ENCODE results near the gene CCSER1.
"Not testable (repeated sequence)": the region's sequence is repeated elsewhere in the genome, so short reads cannot be mapped to it uniquely, and the experiment has no call there.

CCSER1 gene

DNA sequence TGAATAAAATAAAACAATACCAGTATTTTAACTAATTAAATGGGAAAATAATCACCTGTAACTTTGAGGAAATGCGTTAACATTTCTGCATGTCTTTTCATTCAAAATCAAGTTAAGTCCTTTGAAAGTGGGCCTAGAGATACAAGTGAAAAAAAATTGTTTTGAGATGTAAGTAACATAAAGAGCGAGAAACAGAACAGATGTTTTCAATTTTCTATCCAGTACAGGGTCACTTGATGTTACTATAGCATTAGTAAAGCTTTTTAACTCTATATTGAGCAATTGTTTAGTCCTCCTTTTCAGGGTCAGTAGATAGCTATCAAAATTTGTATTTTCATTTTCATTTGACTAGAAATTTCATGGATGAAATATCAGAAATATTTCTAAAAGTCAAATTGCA is 761.4 kb downstream of the CCSER1 start:
- Histone ChIP-seq H3K27ac (ENCODE audit: low read depth, low read length) (no peak overlapping the region), H2AFZ (ENCODE audit: low read depth, low read length, severe bottlenecking) (no peak overlapping the region), H3K4me3 (ENCODE audit: insufficient read depth, low read length, poor library complexity, severe bottlenecking) (no peak overlapping the region), H3F3A (ENCODE audit: insufficient read depth) (no peaks in the 10 kb centered on the region), H3K4me2 (ENCODE audit: low read depth, low read length, poor library complexity, severe bottlenecking) (no peak overlapping the region), H3K9me3 (ENCODE audit: insufficient read depth, low read length) (no peaks in the 10 kb centered on the region), H3K36me3 (ENCODE audit: low read length) (no peaks in the 10 kb centered on the region), H3K79me2 (ENCODE audit: insufficient read depth, low read length) (no peaks in the 10 kb centered on the region), H3K9ac (ENCODE audit: low read length) (no peak overlapping the region), H3K27me3 (ENCODE audit: low read length) (no peaks in the 10 kb centered on the region), H4K20me1 (ENCODE audit: low read depth, low read length) (no peaks in the 10 kb centered on the region), H3K9me2 (replicated peaks; ENCODE audit: insufficient read depth, low read length) (no peaks in the 10 kb centered on the region)
- TF ChIP-seq, protein P1, sequence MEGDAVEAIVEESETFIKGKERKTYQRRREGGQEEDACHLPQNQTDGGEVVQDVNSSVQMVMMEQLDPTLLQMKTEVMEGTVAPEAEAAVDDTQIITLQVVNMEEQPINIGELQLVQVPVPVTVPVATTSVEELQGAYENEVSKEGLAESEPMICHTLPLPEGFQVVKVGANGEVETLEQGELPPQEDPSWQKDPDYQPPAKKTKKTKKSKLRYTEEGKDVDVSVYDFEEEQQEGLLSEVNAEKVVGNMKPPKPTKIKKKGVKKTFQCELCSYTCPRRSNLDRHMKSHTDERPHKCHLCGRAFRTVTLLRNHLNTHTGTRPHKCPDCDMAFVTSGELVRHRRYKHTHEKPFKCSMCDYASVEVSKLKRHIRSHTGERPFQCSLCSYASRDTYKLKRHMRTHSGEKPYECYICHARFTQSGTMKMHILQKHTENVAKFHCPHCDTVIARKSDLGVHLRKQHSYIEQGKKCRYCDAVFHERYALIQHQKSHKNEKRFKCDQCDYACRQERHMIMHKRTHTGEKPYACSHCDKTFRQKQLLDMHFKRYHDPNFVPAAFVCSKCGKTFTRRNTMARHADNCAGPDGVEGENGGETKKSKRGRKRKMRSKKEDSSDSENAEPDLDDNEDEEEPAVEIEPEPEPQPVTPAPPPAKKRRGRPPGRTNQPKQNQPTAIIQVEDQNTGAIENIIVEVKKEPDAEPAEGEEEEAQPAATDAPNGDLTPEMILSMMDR (IDR thresholded peaks at IDR 0.05; ENCODE audit: insufficient read depth, low read length, poor library complexity, severe bottlenecking) = no peak
- no peak for TF ChIP-seq EZH2phosphoT487 (conservative IDR thresholded peaks at IDR 0.05; ENCODE audit: low read length)

DNA sequence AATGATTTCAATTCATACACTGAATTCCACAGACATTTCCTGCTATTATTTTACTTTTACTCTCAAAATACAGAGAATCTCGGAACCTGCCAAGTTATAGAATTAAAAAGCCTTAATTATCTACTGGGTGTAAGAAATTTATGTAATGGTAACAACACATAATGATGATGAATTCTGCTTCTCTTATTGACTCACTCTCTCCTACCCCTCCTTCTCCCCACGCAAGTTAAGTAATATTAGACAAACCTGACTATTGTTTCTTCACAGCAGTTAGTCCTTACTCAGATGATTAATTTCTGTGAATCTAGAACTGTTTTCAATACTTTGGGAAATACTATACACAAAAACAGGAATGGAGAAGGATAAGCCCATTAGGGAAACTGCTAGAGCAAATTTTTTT is 762.0 kb downstream of the CCSER1 start:
- H3F3A ChIP-seq (ENCODE audit: insufficient read depth) = no peaks in the 10 kb centered on the region
- no peaks in the 10 kb centered on the region for H3K9me2 ChIP-seq (replicated peaks; ENCODE audit: insufficient read depth, low read length)
- H3K4me2 ChIP-seq (ENCODE audit: low read depth, low read length, poor library complexity, severe bottlenecking) = no peak overlapping the region
- no peaks in the 10 kb centered on the region for H4K20me1 ChIP-seq (ENCODE audit: low read depth, low read length)
- no peaks in the 10 kb centered on the region for H3K79me2 ChIP-seq (ENCODE audit: insufficient read depth, low read length)
- no peak overlapping the region for H3K27ac ChIP-seq (ENCODE audit: low read depth, low read length)
- no peaks in the 10 kb centered on the region for H3K36me3 ChIP-seq (ENCODE audit: low read length)
- H3K27me3 ChIP-seq (ENCODE audit: low read length) = no peaks in the 10 kb centered on the region
- no peak overlapping the region for H3K4me3 ChIP-seq (ENCODE audit: insufficient read depth, low read length, poor library complexity, severe bottlenecking)
- TF ChIP-seq, protein P1 (IDR thresholded peaks at IDR 0.05; ENCODE audit: insufficient read depth, low read length, poor library complexity, severe bottlenecking) = no peak
- TF ChIP-seq EZH2phosphoT487 (conservative IDR thresholded peaks at IDR 0.05; ENCODE audit: low read length) = no peak
- H3K9me3 ChIP-seq (ENCODE audit: insufficient read depth, low read length) = no peaks in the 10 kb centered on the region
- no peak overlapping the region for H2AFZ ChIP-seq (ENCODE audit: low read depth, low read length, severe bottlenecking)
- no peak overlapping the region for H3K9ac ChIP-seq (ENCODE audit: low read length)

DNA sequence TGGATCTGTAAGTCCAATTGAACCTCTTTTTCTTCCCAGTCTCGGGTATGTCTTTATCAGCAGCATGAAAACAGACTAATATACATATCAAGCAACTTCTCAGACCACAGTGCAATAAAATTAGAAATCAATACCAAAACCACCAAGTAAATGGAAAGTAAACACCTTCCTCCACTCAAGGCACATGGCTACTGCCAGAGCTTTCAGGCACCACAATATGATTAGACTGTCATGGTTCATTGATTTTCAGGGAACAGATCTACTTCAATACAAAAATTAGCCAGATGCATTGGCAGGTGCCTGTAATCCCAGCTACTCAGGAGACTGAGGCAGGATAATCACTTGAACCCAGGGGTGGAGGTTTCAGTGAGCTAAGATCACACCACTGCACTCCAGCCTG is 776.2 kb downstream of the CCSER1 start:
- not testable (repeated sequence) for H3K9me3 ChIP-seq (ENCODE audit: insufficient read depth, low read length); H3K9ac ChIP-seq (ENCODE audit: low read length); H2AFZ ChIP-seq (ENCODE audit: low read depth, low read length, severe bottlenecking); H3K27me3 ChIP-seq (ENCODE audit: low read length); H3K79me2 ChIP-seq (ENCODE audit: insufficient read depth, low read length); H3K27ac ChIP-seq (ENCODE audit: low read depth, low read length); H3F3A ChIP-seq (ENCODE audit: insufficient read depth); H3K36me3 ChIP-seq (ENCODE audit: low read length); H3K4me3 ChIP-seq (ENCODE audit: insufficient read depth, low read length, poor library complexity, severe bottlenecking); H4K20me1 ChIP-seq (ENCODE audit: low read depth, low read length); H3K4me2 ChIP-seq (ENCODE audit: low read depth, low read length, poor library complexity, severe bottlenecking); H3K9me2 ChIP-seq (replicated peaks; ENCODE audit: insufficient read depth, low read length)

DNA sequence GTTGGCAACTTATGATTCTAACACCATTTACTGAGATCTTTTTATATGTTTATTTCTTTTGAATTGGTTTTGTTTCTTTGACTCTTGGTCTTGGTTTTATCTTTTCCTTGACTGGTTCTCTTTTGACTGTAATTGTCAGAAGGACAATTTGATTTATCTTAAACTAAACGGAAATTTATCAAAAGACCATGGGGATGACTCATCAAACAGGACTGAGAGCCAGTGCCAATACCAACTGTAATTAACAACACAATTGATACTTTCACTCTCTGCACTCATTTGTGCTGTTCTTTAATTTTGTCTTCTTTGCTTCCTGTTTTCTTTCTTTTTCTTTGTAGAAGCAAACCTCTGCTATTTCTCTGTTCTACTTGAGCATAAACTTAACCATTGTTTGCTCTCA is 776.8 kb downstream of the CCSER1 start:
- no peaks in the 10 kb centered on the region for H3K36me3 ChIP-seq (ENCODE audit: low read length)
- no peaks in the 10 kb centered on the region for H3K27me3 ChIP-seq (ENCODE audit: low read length)
- no peak overlapping the region for H3K9ac ChIP-seq (ENCODE audit: low read length)
- H3K9me2 ChIP-seq (replicated peaks; ENCODE audit: insufficient read depth, low read length) = no peaks in the 10 kb centered on the region
- no peak overlapping the region for H2AFZ ChIP-seq (ENCODE audit: low read depth, low read length, severe bottlenecking)
- H3K27ac ChIP-seq (ENCODE audit: low read depth, low read length) = no peak overlapping the region
- no peak overlapping the region for H3K4me2 ChIP-seq (ENCODE audit: low read depth, low read length, poor library complexity, severe bottlenecking)
- H3K4me3 ChIP-seq (ENCODE audit: insufficient read depth, low read length, poor library complexity, severe bottlenecking) = no peak overlapping the region
- H3F3A ChIP-seq (ENCODE audit: insufficient read depth) = no peaks in the 10 kb centered on the region
- no peaks in the 10 kb centered on the region for H4K20me1 ChIP-seq (ENCODE audit: low read depth, low read length)
- no peaks in the 10 kb centered on the region for H3K79me2 ChIP-seq (ENCODE audit: insufficient read depth, low read length)
- no peaks in the 10 kb centered on the region for H3K9me3 ChIP-seq (ENCODE audit: insufficient read depth, low read length)
- TF ChIP-seq EZH2phosphoT487 (conservative IDR thresholded peaks at IDR 0.05; ENCODE audit: low read length) = no peak
- TF ChIP-seq, protein P1 (IDR thresholded peaks at IDR 0.05; ENCODE audit: insufficient read depth, low read length, poor library complexity, severe bottlenecking) = no peak

All from SU-DHL-6 (cell line).